SIG-M5 (cell line): ENCODE data around the gene XBP1.
"Not testable (repeated sequence)": the region's sequence is repeated elsewhere in the genome, so short reads cannot be mapped to it uniquely, and the experiment has no call there.

Experiments
- DNase-seq: peaks from one replicate; lab custom pipeline; 2025; lab: John Stamatoyannopoulos, UW

The XBP1 gene

GRCh38 chr22:28817919-28818859 lies 17.8 kb upstream of the XBP1 start:
- DNase-seq: no peak

- no peak for DNase-seq
Measured at GRCh38 chr22:28817064-28817463, 16.7 kb upstream of the XBP1 start.

GRCh38 chr22:28815729-28816128 lies 15.4 kb upstream of the XBP1 start:
- no peak for DNase-seq

DNA sequence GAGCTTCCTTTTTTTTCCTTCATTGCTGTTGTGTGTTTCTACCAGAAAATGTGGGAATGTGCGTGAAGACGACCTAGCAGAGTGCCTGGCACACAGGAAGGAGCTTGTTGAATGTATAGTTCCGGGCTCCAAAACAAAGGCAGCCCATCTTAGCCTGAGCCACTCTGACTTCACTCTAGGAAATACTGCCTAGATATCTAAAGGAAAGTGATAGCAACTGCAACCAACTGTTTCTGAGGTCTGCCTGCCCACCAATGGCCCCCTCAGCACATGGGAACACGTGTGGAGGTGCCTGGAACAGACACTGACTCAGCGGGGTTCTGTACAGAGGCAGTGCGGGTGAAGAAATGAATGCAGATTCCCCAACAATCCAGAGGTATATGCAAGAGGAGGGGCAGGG lies 14.7 kb upstream of the XBP1 start:
- no peak for DNase-seq

- peak; percentile 72 for DNase-seq
Measured at GRCh38 chr22:28813772-28814518, 13.6 kb upstream of the XBP1 start.

DNA sequence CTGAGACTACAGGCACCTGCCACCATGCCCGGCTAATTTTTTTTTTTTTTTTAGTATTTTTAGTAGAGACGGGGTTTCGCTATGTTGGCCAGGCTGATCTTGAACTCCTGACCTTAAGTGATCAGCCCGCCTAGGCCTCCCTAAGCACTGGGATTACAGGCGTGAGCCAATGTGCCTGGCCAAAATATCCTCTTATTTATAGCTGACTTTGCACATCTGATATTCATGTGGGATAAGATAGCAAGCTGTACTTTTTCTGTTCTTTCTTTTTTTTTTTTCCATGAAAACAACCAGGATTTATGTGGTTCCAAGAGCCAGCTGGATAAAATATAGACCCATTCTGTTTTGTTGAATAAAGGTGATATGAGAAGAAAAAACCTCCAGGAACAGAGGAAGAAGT lies 12.1 kb upstream of the XBP1 start:
- no peak for DNase-seq

- peak; percentile 19 for DNase-seq
Measured at GRCh38 chr22:28810821-28811491, 10.6 kb upstream of the XBP1 start.

DNA sequence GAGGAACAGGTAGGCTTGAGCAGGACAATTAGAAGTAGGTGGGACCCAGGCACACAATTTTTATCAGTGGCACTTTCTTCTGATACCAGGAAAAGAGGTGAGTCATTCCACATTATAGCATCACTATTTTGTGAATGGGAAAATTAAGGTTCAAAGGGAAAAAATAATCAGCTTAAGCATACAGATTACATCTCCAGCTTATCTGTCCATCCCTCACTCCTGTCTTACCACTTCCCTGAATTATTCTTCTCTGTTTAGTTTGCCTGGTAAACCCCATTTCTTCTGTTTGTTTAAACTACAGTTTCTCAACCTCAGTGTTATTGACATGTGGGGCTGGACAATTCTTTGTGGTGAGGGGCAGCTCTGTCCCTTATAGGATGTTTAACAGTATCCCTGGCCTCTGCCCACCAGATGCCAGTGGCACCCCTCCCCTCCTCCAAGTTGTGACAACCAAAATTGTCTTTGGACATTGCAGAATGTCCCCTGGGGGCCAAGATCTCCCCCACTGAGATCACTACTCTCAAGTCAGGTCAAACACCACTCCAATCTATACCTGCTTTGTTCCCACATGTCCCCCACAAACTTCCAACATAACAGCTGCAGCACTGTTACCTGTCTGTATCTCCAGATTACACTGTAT lies 8.5 kb upstream of the XBP1 start:
- DNase-seq: no peak

GRCh38 chr22:28805426-28805825 lies 5.1 kb upstream of the XBP1 start:
- DNase-seq: not testable (repeated sequence)

- no peak for DNase-seq
Measured at GRCh38 chr22:28802595-28803123, 2.3 kb upstream of the XBP1 start.

DNA sequence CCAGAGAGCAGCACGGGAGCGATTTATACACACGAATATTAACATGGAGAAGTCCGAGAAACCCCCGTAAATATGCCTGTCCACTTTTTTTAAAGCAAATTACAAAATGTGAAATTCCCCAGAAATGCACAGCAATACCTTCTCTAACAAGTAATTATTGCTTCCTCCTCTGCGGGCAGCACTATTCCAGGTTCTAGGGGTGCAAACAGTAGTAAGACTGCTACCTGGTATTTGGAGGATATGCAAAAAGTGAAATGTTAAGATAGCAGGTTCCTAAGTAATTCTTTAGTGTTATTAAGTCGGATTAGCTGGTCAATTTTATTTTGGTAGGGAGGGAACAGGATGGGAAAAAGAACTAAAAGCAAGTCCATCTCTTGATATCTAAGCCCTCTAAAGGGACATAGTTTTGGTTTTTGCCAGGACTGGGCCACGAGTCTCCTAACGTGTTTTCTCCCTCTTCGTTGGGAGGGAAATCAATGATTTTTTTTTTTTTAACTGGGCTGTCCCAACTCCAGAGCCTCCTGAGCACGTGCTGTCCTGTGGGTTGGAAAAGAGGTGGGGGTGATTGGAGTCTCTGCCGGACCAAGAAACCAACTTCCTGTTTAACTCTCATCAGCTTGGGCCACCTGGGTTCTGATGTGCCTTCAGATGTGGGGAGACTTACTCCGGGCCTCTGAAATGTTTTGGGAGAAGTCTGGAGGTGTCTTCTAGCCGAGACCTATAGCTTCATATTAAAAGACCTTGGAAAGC lies 1.7 kb upstream of the XBP1 start:
- DNase-seq: no peak

DNA sequence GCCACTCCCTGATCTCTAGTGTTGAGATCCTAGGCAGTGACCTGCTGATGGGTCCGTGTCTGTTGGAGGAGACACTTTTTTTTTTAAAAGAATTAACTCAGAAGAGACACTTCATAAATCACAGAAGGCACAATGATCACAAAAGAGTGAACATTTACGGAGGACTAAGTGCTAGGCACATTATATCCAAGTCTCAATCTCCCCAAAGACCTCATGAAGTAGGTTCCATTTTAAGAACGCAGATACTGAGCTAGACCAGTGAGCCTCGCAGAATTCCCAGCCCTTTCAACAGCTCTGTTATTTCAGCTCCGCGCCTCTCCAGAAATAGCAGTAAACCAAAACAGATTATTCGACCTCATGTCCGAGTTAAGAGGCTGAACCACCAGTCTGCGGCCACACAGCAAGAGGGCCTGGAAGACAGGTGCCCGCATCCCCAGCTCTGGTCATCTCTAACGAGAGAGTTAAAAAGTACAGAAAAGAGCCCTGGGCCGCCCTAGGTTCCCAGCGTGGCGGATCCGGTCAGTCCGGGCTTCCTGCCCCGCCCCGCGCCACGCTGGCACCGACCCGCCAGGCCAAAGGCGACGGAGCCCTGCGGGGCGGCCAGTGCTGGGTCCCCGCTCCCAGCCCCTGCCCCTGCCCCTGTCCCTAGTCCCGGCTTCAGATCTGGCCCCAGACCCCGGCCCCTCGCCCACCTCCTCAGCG lies 612 bp downstream of the XBP1 start:
- DNase-seq: no peak

GRCh38 chr22:28798810-28799605 lies 1.4 kb downstream of the XBP1 start:
- DNase-seq: peak; percentile 75

GRCh38 chr22:28795932-28796856 lies 4.2 kb downstream of the XBP1 start:
- DNase-seq: no peak

DNA sequence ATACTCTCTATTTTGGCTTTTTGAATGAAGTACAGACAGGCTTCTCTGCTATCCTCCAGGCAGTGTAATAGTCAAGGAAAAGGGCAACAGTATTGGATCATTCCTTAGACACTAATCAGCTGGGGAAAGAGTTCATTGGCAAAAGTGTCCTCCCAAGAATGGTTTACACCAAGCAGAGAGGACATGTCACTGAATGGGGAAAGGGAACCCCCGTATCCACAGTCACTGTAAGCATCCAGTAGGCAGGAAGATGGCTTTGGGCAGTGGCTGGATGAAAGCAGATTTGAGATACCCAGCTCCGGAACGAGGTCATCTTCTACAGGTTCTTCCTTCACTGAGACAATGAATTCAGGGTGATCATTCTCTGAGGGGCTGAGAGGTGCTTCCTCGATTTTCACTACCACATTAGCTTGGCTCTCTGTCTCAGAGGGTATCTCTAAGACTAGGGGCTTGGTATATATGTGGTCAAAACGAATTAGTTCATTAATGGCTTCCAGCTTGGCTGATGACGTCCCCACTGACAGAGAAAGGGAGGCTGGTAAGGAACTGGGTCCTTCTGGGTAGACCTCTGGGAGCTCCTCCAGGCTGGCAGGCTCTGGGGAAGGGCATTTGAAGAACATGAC lies 5.2 kb downstream of the XBP1 start:
- DNase-seq: no peak

- no peak for DNase-seq
Measured at GRCh38 chr22:28793976-28794584, 6.3 kb downstream of the XBP1 start.

GRCh38 chr22:28792491-28793383 lies 7.6 kb downstream of the XBP1 start:
- DNase-seq: no peak
